ENCODE data around the gene POLR3E. TPM values are rescaled to one million over a fixed set of nuclear protein-coding genes. Genes with fewer than 3 reads are reported as not detected.

POLR3E gene
- total and polyA plus RNA-seq, 2 donors (not counting 1 experiment from before 2014, with no cell fraction given): 97.1 to 98.4 TPM

DNA sequence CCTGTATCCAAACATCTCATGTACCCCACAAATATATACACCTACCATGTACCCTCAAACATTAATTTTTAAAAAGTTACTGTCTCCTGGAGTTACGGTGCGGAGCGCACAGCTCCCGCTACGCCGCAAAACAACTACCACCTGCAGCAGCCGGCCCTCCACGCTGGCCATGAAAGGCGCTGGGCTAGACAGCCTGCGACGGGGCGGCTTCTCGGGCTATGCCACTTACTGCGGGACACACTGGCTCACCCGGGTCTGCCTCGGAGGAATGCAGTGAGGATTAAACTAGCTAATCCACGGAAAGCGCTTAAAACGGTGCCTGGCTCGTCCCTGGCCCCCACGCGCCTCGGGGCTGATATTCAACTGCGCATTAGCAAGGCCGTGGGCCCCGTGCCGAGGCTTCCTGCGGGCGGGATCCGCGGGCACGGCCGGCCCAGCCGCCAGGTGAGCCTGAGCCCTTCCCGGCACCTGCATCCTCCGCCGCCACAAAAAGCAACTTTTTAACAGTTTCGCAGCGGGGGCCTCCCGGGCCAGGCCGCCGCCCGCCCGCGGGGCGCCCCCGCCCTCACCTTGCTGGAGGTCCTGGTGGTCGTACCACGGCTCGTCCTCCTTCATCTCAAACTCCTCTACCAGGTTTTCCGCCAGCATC lies 76.6 kb downstream of the POLR3E start:
- Histone ChIP-seq H3K4me1 (ENCODE audit: control insufficient read depth in 2 of 2, insufficient read depth in 2 of 2, low read length in 2 of 2) (peaks cover 14 to 16% of the 10 kb centered on the region in 2 donors), H3K79me2 (ENCODE audit: control insufficient read depth, insufficient read depth, low read length) (peaks cover 16% of the 10 kb centered on the region), H3K27ac (ENCODE audit: low read length in 2 of 2) (peak overlapping the region in 1 of 2 donors; percentile 54), H3K9ac (ENCODE audit: low read length) (peak overlapping the region; percentile 82), H4K20me1 (ENCODE audit: control insufficient read depth, insufficient read depth, low read length, poor library complexity, severe bottlenecking) (no peaks in the 10 kb centered on the region), H3K27me3 (replicated peaks in 1 of 4; ENCODE audit: control extremely low read depth in 1 of 4, control insufficient read depth in 3 of 4, insufficient read depth in 4 of 4, low read length in 3 of 4) (no peaks in the 10 kb centered on the region), H3K36me3 (replicated peaks in 1 of 2; ENCODE audit: control extremely low read depth in 1 of 2, control insufficient read depth in 1 of 2, extremely low read depth in 1 of 2, insufficient read depth in 2 of 2, low read length in 1 of 2) (no peaks in the 10 kb centered on the region), H2AFZ (ENCODE audit: insufficient read depth, low read depth, low read length, poor library complexity, severe bottlenecking) (peak overlapping the region; percentile 89), H3K9me3 (ENCODE audit: control extremely low read depth in 1 of 3, control insufficient read depth in 2 of 3, insufficient read depth in 1 of 3, low read length in 2 of 3) (no peaks in the 10 kb centered on the region), H3K4me2 (replicated peaks; ENCODE audit: low read depth, low read length, poor library complexity, severe bottlenecking) (peak overlapping the region; percentile 91), H3K4me3 (ENCODE audit: control extremely low read depth in 1 of 5, extremely low read depth in 1 of 5, insufficient read depth in 1 of 5, low read depth in 2 of 5, low read length in 4 of 5) (peak overlapping the region; percentile 8 to 92 (median 80))
- peak overlapping the region; percentile 71 for H3K27ac Mint-ChIP-seq
- H3K9me3 Mint-ChIP-seq (ENCODE audit: insufficient read depth): no peaks in the 10 kb centered on the region
- CTCF ChIA-PET: interaction anchor here (1.0 to 1.3 kb wide), 2 partner anchors 13 to 55 kb away, joined by 3 read pairs; no protein-coding TSS in a partner anchor
- ATAC-seq (ENCODE audit: low read depth): no peak
- 3% methylated on average over 51 of the region's 51 CpGs for WGBS (ENCODE audit: insufficient coverage)
- peak overlapping the region; percentile 98 for H3K4me3 Mint-ChIP-seq
- H3K4me1 Mint-ChIP-seq: peaks cover 23% of the 10 kb centered on the region
- POLR2A ChIA-PET: interaction anchor here (0.5 kb wide), 1 partner anchor 11 kb away, joined by 3 read pairs; no protein-coding TSS in a partner anchor
- H3K27me3 Mint-ChIP-seq: no peaks in the 10 kb centered on the region
- TF ChIP-seq EZH2 (IDR thresholded peaks at IDR 0.05; ENCODE audit: borderline replicate concordance, insufficient read depth, low read depth, low read length, poor library complexity, severe bottlenecking) (no peak), CTCF (IDR thresholded peaks at IDR 0.05) (no peak)
- no peak for DNase-seq
- intact Hi-C loops (cut with micrococcal nuclease): loop anchor here (1.0 to 5.0 kb wide), 6 partner anchors 15 to 1216 kb away; partner anchors contain the start of genes LDAF1 and POLR3E

Data from B cell (primary cell).